Measurements from ENCODE around the gene NFIB. TPM values are rescaled to one million over a fixed set of nuclear protein-coding genes. Genes with fewer than 3 reads are reported as not detected.

The NFIB gene
- total RNA-seq, 2 donors from 2014 or later = 47.0 to 65.9 TPM

DNA sequence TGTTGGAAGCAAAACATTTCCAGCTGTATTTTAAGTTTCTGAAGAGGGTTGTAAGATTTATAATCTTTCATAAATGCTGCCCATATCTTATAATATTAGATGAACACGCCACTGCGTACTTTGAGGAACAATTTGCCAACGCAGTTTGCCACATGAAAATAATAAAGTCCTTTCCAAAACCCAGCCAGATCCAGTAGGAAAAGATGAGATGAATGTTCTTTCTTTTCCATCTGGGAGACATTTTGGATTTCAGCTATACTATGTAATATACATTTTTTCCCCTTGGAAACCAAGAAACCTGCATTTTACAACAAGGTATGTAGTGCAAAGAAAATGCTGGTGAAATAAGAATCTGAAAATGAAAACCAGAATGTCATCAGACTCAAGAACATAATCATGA lies 125.4 kb downstream of the NFIB start:
- H3K36me3 ChIP-seq (replicated peaks in 1 of 2; ENCODE audit: insufficient read depth in 1 of 2, low read depth in 2 of 2) = no peaks in the 10 kb centered on the region

DNA sequence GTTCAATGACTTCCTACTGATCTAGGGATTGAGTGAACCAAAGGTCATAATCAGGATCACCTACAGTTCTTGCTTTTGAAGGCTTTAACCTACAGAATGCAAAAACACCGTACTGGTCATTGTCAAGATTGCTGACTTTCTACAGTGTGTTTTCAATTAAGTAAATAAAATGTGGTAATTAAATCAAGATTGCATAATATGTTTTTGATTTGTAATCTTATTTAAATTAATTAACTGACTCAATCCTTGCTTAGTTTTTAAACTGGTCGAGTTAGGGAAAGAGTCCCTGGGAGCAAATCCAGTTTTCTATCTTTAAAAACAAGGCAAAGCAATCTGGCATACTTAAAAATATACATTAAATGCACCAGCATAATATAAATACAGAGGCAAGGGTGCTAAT lies 125.9 kb downstream of the NFIB start:
- H3K4me3 ChIP-seq = no peak overlapping the region
- 72 to 75% methylated on average over 2 of the region's 2 CpGs for WGBS, 2 donors
- no peak for TF ChIP-seq POLR2A (IDR thresholded peaks at IDR 0.05)
- TF ChIP-seq, protein P1, sequence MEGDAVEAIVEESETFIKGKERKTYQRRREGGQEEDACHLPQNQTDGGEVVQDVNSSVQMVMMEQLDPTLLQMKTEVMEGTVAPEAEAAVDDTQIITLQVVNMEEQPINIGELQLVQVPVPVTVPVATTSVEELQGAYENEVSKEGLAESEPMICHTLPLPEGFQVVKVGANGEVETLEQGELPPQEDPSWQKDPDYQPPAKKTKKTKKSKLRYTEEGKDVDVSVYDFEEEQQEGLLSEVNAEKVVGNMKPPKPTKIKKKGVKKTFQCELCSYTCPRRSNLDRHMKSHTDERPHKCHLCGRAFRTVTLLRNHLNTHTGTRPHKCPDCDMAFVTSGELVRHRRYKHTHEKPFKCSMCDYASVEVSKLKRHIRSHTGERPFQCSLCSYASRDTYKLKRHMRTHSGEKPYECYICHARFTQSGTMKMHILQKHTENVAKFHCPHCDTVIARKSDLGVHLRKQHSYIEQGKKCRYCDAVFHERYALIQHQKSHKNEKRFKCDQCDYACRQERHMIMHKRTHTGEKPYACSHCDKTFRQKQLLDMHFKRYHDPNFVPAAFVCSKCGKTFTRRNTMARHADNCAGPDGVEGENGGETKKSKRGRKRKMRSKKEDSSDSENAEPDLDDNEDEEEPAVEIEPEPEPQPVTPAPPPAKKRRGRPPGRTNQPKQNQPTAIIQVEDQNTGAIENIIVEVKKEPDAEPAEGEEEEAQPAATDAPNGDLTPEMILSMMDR (IDR thresholded peaks at IDR 0.05) = no peak
- H3K36me3 ChIP-seq (replicated peaks in 1 of 2; ENCODE audit: insufficient read depth in 1 of 2, low read depth in 2 of 2) = no peaks in the 10 kb centered on the region
- intact Hi-C loops (cut with DNase I) = no loop called here
- DNase-seq (no peak), ATAC-seq (no peak)
- H3K4me1 ChIP-seq = peaks cover 20% of the 10 kb centered on the region
- H3K27ac ChIP-seq = no peak overlapping the region
- no peaks in the 10 kb centered on the region for H3K27me3 ChIP-seq
- H3K9me3 ChIP-seq = no peaks in the 10 kb centered on the region

More for the DNA sequence above, 125.4 kb downstream of the NFIB start:
- ATAC-seq = no peak
- Histone ChIP-seq H3K4me3 (no peak overlapping the region), H3K27ac (no peak overlapping the region), H3K4me1 (peaks cover 20% of the 10 kb centered on the region), H3K9me3 (no peaks in the 10 kb centered on the region), H3K27me3 (no peaks in the 10 kb centered on the region)
- TF ChIP-seq, protein P1 (IDR thresholded peaks at IDR 0.05) = no peak
- DNase-seq = no peak
- 88 to 91% methylated on average over 3 of the region's 3 CpGs for WGBS, 2 donors
- intact Hi-C loops (cut with DNase I) = no loop called here

DNA sequence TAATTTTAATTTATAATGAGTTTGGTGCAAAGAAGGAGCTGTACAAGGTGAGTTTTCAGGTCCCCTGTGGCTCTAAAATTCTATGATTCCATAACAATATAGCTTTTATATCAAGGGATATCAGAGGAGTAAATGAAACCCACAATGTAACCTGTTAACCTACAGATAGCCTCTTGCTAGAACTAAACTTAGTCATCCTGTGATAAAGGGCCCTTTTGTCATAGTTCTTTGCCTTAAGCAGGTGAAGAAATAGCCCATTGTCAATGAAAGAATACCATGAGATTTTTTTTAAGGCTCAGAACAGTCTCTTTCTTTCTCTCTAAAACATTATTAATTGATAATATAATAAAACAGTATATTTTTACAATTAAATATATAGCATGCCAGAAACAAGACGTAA lies 127.8 kb downstream of the NFIB start:
- Histone ChIP-seq H3K27me3 (no peaks in the 10 kb centered on the region), H3K9me3 (no peaks in the 10 kb centered on the region), H3K27ac (peak overlapping the region in 2 of 4 donors; percentile 35 to 50), H3K36me3 (replicated peaks in 1 of 2; ENCODE audit: insufficient read depth in 1 of 2, low read depth in 2 of 2) (no peaks in the 10 kb centered on the region), H3K4me3 (no peak overlapping the region), H3K4me1 (peaks cover 32% of the 10 kb centered on the region)
- WGBS, 2 donors = 78 to 83% methylated on average over 1 of the region's 1 CpG
- ATAC-seq (no peak), DNase-seq (no peak)
- intact Hi-C loops (cut with DNase I) = no loop called here
- no peak for TF ChIP-seq POLR2A (IDR thresholded peaks at IDR 0.05)
- TF ChIP-seq, protein P1 (IDR thresholded peaks at IDR 0.05) = no peak

DNA sequence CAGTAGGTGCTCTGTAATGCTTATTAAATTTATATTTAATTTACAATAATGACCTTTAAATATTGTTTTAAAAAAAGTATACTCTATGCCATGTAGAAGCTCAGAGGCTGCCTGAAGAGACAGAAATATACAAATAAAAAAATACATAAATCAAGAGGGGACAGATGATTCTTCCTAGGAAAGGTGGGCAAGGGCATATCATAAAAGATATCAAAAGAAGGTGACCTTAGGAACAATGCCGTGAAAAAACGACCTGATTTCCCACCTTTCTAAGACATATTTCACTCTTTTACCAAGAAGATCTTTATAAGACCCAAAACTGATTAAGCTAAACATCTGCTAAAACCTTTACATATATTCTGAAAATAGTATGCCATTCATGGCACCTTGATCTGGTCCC lies 128.9 kb downstream of the NFIB start:
- no peak for DNase-seq
- Histone ChIP-seq H3K9me3 (no peaks in the 10 kb centered on the region), H3K27me3 (no peaks in the 10 kb centered on the region), H3K4me1 (peaks cover 43% of the 10 kb centered on the region), H3K27ac (peak overlapping the region in 2 of 4 donors; percentile 35 to 50), H3K4me3 (no peak overlapping the region), H3K36me3 (replicated peaks in 1 of 2; ENCODE audit: insufficient read depth in 1 of 2, low read depth in 2 of 2) (no peaks in the 10 kb centered on the region)
- WGBS, 2 donors = 68 to 74% methylated on average over 2 of the region's 2 CpGs
- ATAC-seq = no peak
- intact Hi-C loops (cut with DNase I) = no loop called here
- no peak for TF ChIP-seq POLR2A (IDR thresholded peaks at IDR 0.05)
- TF ChIP-seq, protein P1 (IDR thresholded peaks at IDR 0.05) = no peak

DNA sequence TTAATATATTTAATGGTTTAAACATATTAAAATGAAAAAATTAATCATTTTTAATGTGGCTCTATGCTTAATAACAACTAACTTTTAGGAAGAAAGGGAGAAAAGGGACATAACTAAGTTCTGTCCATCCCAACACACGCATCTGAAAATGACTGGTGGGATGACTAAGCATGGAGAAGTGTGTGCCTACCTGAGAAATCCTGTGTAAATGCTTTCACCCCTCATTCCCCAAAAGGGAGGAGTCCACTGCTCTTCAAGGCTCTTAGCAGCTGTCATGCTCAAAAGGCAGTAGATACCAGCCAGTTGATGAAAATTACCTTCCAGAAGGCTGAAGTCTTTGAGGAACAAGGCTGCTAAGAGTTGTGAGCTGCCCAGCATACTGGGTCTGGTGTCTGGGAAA lies 130.9 kb downstream of the NFIB start:
- ATAC-seq = no peak
- H3K4me3 ChIP-seq = no peak overlapping the region
- intact Hi-C loops (cut with DNase I) = no loop called here
- WGBS, 2 donors = 93 to 100% methylated on average over 1 of the region's 1 CpG
- no peak for DNase-seq
- no peak for TF ChIP-seq POLR2A (IDR thresholded peaks at IDR 0.05)
- TF ChIP-seq, protein P1 (IDR thresholded peaks at IDR 0.05) = no peak
- no peaks in the 10 kb centered on the region for H3K9me3 ChIP-seq
- H3K27ac ChIP-seq = no peak overlapping the region
- no peaks in the 10 kb centered on the region for H3K27me3 ChIP-seq
- H3K36me3 ChIP-seq (replicated peaks in 1 of 2; ENCODE audit: insufficient read depth in 1 of 2, low read depth in 2 of 2) = no peaks in the 10 kb centered on the region
- H3K4me1 ChIP-seq = peaks cover 52% of the 10 kb centered on the region

All from body of pancreas (tissue), 4 donors.